Measurements from ENCODE around the gene JAKMIP2.
"Not testable (repeated sequence)": the region's sequence is repeated elsewhere in the genome, so short reads cannot be mapped to it uniquely, and the experiment has no call there.

JAKMIP2 gene

GRCh38 chr5:147804334-147804733, 21.8 kb upstream of the JAKMIP2 start:
- TF ChIP-seq, protein P1, sequence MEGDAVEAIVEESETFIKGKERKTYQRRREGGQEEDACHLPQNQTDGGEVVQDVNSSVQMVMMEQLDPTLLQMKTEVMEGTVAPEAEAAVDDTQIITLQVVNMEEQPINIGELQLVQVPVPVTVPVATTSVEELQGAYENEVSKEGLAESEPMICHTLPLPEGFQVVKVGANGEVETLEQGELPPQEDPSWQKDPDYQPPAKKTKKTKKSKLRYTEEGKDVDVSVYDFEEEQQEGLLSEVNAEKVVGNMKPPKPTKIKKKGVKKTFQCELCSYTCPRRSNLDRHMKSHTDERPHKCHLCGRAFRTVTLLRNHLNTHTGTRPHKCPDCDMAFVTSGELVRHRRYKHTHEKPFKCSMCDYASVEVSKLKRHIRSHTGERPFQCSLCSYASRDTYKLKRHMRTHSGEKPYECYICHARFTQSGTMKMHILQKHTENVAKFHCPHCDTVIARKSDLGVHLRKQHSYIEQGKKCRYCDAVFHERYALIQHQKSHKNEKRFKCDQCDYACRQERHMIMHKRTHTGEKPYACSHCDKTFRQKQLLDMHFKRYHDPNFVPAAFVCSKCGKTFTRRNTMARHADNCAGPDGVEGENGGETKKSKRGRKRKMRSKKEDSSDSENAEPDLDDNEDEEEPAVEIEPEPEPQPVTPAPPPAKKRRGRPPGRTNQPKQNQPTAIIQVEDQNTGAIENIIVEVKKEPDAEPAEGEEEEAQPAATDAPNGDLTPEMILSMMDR (IDR thresholded peaks at IDR 0.05; ENCODE audit: extremely low read depth, insufficient read depth, missing control alignments), result no peak
- no peak for DNase-seq (ENCODE audit: low spot score)
- in situ Hi-C loops (cut with MboI; ENCODE audit: low pct_unique_long_range_greater_than_20kb, low sequenced_read_pairs, unreplicated experiment), result loop anchor here (25.0 kb wide), 1 partner anchor 167 kb away; no protein-coding TSS in a partner anchor

DNA sequence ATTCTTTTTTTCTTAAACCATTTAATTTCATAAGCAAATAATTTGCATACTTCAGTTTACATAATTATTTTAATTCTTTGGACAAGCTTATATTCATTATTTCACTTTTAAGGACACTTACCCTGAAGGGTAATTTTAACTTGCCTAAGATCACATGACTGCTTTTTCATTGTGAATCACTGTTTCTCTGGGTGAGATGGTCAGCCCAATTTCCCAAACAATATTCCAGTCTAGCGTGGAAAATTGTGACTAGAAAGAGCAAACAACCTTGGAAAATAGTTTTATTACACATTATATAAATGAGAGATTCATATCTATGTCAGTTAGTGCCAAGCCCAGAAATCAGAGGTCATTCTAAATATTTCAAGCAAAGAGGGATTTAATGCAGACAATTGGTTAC, 21.4 kb upstream of the JAKMIP2 start:
- TF ChIP-seq, protein P1 (IDR thresholded peaks at IDR 0.05; ENCODE audit: extremely low read depth, insufficient read depth, missing control alignments), result no peak
- in situ Hi-C loops (cut with MboI; ENCODE audit: low pct_unique_long_range_greater_than_20kb, low sequenced_read_pairs, unreplicated experiment), result loop anchor here (25.0 kb wide), 1 partner anchor 167 kb away; no protein-coding TSS in a partner anchor

GRCh38 chr5:147803161-147803560, 20.6 kb upstream of the JAKMIP2 start:
- in situ Hi-C loops (cut with MboI; ENCODE audit: low pct_unique_long_range_greater_than_20kb, low sequenced_read_pairs, unreplicated experiment), result loop anchor here (25.0 kb wide), 1 partner anchor 166 kb away; no protein-coding TSS in a partner anchor
- not testable (repeated sequence) for DNase-seq (ENCODE audit: low spot score)

More for the DNA sequence above, 21.4 kb upstream of the JAKMIP2 start:
- no peak for DNase-seq (ENCODE audit: low spot score)

GRCh38 chr5:147801461-147801860, 18.9 kb upstream of the JAKMIP2 start:
- DNase-seq (ENCODE audit: low spot score), result no peak

DNA sequence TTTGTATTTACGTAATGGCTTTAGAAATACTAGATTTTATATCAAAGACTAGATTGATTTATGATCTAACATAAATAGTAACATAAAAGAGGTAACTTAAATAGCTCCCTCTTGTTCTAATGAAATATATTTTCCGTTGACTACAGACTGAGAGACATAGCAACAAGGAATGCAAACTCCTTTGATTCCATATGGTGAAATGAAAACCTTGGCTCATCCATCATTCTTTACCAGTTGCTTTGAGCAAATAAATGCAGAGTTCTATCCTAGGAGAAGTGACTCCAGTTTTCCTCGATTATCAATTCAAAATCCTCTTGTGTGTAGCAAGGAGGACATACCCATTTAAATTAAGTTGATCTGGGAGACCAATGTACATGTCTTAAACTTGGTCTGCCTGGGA, 18.0 kb upstream of the JAKMIP2 start:
- no peak for DNase-seq (ENCODE audit: low spot score)
- TF ChIP-seq, protein P1 (IDR thresholded peaks at IDR 0.05; ENCODE audit: extremely low read depth, insufficient read depth, missing control alignments), result no peak
- in situ Hi-C loops (cut with MboI; ENCODE audit: low pct_unique_long_range_greater_than_20kb, low sequenced_read_pairs, unreplicated experiment), result loop anchor here (25.0 kb wide), 1 partner anchor 163 kb away; no protein-coding TSS in a partner anchor

More at GRCh38 chr5:147801461-147801860, 18.9 kb upstream of the JAKMIP2 start:
- in situ Hi-C loops (cut with MboI; ENCODE audit: low pct_unique_long_range_greater_than_20kb, low sequenced_read_pairs, unreplicated experiment), result loop anchor here (25.0 kb wide), 1 partner anchor 164 kb away; no protein-coding TSS in a partner anchor
- TF ChIP-seq, protein P1 (IDR thresholded peaks at IDR 0.05; ENCODE audit: extremely low read depth, insufficient read depth, missing control alignments), result no peak

DNA sequence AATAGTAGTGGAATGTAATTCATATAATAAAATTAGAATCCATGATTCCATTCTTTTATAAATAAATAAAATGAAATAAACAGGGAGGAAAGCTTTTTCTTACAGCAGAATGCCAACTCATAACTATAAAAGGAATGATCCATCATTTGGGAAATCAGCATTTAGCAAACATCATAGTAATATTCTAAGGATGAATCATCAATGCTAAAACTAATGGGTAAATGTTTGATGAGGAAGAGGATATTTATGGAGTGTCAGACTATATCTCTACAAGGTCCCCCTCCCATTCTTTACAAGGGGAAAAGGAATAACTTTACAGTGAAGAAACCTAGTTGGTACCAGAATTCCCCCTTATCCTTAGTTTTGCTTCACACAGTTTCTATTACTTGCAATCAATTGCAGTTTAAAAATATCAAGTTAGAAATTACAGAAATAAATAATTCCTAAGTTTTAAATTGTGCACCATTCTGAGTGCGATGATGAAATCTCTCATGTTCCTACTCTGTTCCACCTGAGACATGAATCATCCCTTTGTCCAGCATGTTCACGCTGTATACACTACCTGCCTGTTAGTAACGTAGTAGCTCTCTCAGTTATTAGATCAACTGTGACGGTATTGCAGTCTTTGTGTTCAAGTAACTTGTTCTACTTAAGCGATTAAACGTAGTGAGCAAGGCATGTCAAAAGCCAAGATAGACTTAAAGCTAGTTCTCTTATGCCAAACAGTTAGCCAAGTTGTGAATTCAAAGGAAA, 14.2 kb upstream of the JAKMIP2 start:
- no peak for DNase-seq (ENCODE audit: low spot score)
- TF ChIP-seq, protein P1 (IDR thresholded peaks at IDR 0.05; ENCODE audit: extremely low read depth, insufficient read depth, missing control alignments), result no peak
- in situ Hi-C loops (cut with MboI; ENCODE audit: low pct_unique_long_range_greater_than_20kb, low sequenced_read_pairs, unreplicated experiment), result no loop called here

- no peak for DNase-seq (ENCODE audit: low spot score)
- TF ChIP-seq, protein P1 (IDR thresholded peaks at IDR 0.05; ENCODE audit: extremely low read depth, insufficient read depth, missing control alignments), result no peak
- in situ Hi-C loops (cut with MboI; ENCODE audit: low pct_unique_long_range_greater_than_20kb, low sequenced_read_pairs, unreplicated experiment), result no loop called here
Measured at GRCh38 chr5:147791181-147791580, 8.7 kb upstream of the JAKMIP2 start.
